Upper lobe of right lung (tissue), 1 donor: ENCODE results near the gene ANGPTL8. TPM values are rescaled to one million over a fixed set of nuclear protein-coding genes. Genes with fewer than 3 reads are reported as not detected.

Experiments used
- ATAC-seq: fragments of 200-7000 bp; cut with Tn5 transposase; one replicate; pipeline ENCODE4 v1.9.1; 2020; ENCODE audit warnings: mild to moderate bottlenecking, moderate library complexity
- DNase-seq: peaks from one replicate; pipeline ENCODE4 v3.0.0-alpha.2; 2020
- H3K27ac ChIP-seq: fragments of 200-600 bp; one replicate; pipeline ENCODE4 v1.8.0; 2022
- H3K27me3 ChIP-seq: fragments of 200-600 bp; one replicate; pipeline ENCODE4 v1.8.0; 2022; ENCODE audit warnings: mild to moderate bottlenecking
- H3K36me3 ChIP-seq: fragments of 200-600 bp; one replicate; pipeline ENCODE4 v1.8.0; 2022
- H3K4me1 ChIP-seq: fragments of 200-600 bp; one replicate; pipeline ENCODE4 v1.8.0; 2022
- H3K4me3 ChIP-seq: fragments of 200-600 bp; one replicate; pipeline ENCODE4 v1.8.0; 2022; ENCODE audit warnings: mild to moderate bottlenecking
- H3K9me3 ChIP-seq: fragments of 200-600 bp; one replicate; pipeline ENCODE4 v1.8.0; 2022
- intact Hi-C: fragments of 100-400 bp; cut with DNase I; formaldehyde crosslinking; loops from one replicate; pipeline ENCODE4 v1.11.0; 2022
- total RNA-seq: library from RNA; stranded (reverse); fragmentation: NEBNext Ultra II Directional; extraction: Animal tissue kit (Norgen Biotek cat#: 25700); gene quantifications from one replicate; pipeline ENCODE4 v1.2.1, GENCODE V29; 2021
- TF ChIP-seq, protein P1 (sequence below): fragments of 200-600 bp; IDR thresholded peaks from one replicate; pipeline ENCODE4 v1.8.0; 2022; ENCODE audit warnings: antibody characterized with exemption
- donor health status: DM: no; HTN: yes; CAD: no; lungs with severe emphysema.

The ANGPTL8 gene
- total RNA-seq, 1 donor from 2014 or later, result not detected

GRCh38 chr19:11201791-11202190 lies 37.6 kb upstream of the ANGPTL8 start:
- H3K27me3 ChIP-seq, result no peaks in the 10 kb centered on the region
- peak overlapping the region; percentile 77 for H3K27ac ChIP-seq
- no peak overlapping the region for H3K4me3 ChIP-seq
- TF ChIP-seq, protein P1, sequence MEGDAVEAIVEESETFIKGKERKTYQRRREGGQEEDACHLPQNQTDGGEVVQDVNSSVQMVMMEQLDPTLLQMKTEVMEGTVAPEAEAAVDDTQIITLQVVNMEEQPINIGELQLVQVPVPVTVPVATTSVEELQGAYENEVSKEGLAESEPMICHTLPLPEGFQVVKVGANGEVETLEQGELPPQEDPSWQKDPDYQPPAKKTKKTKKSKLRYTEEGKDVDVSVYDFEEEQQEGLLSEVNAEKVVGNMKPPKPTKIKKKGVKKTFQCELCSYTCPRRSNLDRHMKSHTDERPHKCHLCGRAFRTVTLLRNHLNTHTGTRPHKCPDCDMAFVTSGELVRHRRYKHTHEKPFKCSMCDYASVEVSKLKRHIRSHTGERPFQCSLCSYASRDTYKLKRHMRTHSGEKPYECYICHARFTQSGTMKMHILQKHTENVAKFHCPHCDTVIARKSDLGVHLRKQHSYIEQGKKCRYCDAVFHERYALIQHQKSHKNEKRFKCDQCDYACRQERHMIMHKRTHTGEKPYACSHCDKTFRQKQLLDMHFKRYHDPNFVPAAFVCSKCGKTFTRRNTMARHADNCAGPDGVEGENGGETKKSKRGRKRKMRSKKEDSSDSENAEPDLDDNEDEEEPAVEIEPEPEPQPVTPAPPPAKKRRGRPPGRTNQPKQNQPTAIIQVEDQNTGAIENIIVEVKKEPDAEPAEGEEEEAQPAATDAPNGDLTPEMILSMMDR, result no peak
- H3K36me3 ChIP-seq, result peaks cover 5% of the 10 kb centered on the region
- peaks cover 23% of the 10 kb centered on the region for H3K4me1 ChIP-seq
- intact Hi-C loops, result loop anchor here (5.0 kb wide), 1 partner anchor 69 kb away; no protein-coding TSS in a partner anchor
- no peaks in the 10 kb centered on the region for H3K9me3 ChIP-seq
- DNase-seq (no peak), ATAC-seq (no peak)

DNA sequence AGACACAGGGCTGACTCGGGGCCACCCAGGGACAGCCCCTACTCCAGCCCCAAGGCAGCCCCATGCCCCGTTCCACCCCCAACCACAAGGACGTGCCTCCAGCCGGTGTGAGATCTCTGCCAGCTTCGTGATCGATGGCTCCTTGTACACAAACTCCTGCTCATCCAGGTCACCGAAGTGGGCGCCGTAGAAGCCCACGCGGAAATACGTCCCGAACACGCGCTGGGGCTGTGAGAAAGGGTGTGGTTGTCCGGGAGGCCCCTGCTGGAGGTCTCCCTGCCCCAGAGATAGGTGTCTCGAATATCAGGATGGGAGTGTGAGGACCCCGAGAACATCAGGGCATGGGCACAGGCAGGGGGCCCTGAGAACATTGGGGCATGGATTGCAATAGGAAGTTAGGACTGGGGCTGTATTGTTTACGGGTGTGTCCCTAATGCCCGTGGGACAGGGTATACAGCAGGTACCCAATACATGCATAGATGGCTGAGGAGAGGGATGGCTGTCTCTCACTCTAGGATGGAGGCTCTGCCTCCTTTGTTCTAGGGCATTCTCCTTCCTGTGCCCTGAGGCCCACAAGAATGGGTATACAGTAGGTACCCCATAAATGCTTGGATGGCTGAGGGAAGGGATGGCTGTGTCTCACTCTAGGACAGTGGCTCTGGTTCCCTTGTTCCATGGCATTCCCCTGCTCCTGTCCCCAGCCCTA lies 36.8 kb upstream of the ANGPTL8 start:
- TF ChIP-seq, protein P1, result no peak
- H3K36me3 ChIP-seq, result peaks cover 14% of the 10 kb centered on the region
- H3K27ac ChIP-seq, result peak overlapping the region; percentile 77
- no peak overlapping the region for H3K4me3 ChIP-seq
- no peaks in the 10 kb centered on the region for H3K9me3 ChIP-seq
- no peak for ATAC-seq
- DNase-seq, result no peak
- intact Hi-C loops, result loop anchor here (5.0 kb wide), 1 partner anchor 70 kb away; no protein-coding TSS in a partner anchor
- no peaks in the 10 kb centered on the region for H3K27me3 ChIP-seq
- H3K4me1 ChIP-seq, result peaks cover 23% of the 10 kb centered on the region

DNA sequence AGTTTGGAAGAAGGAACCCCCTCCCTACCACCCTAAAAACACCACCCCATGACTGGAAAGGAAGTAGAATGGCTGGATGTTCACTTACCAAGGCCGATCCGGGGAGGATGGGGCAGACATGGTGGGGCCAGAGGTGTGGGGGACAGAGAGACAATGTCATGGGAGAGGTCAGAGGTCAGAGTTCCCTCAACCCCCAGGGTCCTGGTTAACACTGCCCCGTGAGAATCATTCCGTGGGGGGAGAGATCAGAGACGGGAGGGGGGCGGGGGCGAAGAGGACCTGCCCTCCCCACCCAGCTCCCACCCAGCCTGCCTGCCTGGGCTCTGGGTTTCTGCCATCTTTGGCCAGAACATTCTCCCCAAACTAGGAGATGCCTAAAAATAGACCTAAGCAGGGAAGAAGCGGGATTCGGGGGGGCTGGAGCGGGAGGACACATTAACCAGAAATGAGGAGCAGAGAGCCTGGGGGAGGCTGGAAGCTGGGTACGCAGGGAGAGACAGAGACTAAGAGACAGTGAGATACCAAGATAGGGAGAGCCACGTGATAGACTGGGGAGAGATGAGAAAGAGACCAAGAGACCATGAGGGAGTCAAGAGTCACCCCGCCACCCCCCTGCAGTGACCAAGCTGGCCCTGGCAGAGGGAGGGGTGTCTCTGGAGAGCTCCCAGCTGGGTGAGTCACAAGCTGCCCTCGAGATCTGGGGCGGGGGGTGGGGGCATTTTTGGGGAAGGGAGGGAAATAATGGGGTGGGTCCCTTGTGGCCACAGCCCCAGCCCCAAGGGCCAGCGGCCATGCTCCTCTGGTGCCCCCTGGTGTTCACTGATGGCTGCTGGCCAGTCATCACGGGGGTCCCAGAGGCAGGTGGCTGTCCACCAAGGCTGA lies 36.0 kb upstream of the ANGPTL8 start:
- intact Hi-C loops, result loop anchor here (5.0 kb wide), 1 partner anchor 71 kb away; no protein-coding TSS in a partner anchor
- TF ChIP-seq, protein P1, result peak; percentile 77
- Histone ChIP-seq H3K9me3 (no peaks in the 10 kb centered on the region), H3K4me3 (no peak overlapping the region), H3K27me3 (no peaks in the 10 kb centered on the region), H3K4me1 (peaks cover 17% of the 10 kb centered on the region), H3K36me3 (peaks cover 14% of the 10 kb centered on the region), H3K27ac (peak overlapping the region; percentile 77)
- ATAC-seq (peak; percentile 77), DNase-seq (peak; percentile 82)

- H3K27ac ChIP-seq, result no peak overlapping the region
- peaks cover 14% of the 10 kb centered on the region for H3K36me3 ChIP-seq
- H3K9me3 ChIP-seq, result no peaks in the 10 kb centered on the region
- no peak overlapping the region for H3K4me3 ChIP-seq
- H3K27me3 ChIP-seq, result no peaks in the 10 kb centered on the region
- intact Hi-C loops, result loop anchor here (5.0 kb wide), 1 partner anchor 72 kb away; no protein-coding TSS in a partner anchor
- DNase-seq, result no peak
- TF ChIP-seq, protein P1, result peak; percentile 34
- H3K4me1 ChIP-seq, result peaks cover 13% of the 10 kb centered on the region
- ATAC-seq, result no peak
Measured at GRCh38 chr19:11204076-11204602, 35.3 kb upstream of the ANGPTL8 start.

- DNase-seq, result no peak
- H3K27ac ChIP-seq, result no peak overlapping the region
Measured at GRCh38 chr19:11204943-11205349, 34.5 kb upstream of the ANGPTL8 start.

More at GRCh38 chr19:11204943-11205349, 34.5 kb upstream of the ANGPTL8 start:
- Histone ChIP-seq H3K4me3 (no peak overlapping the region), H3K36me3 (peaks cover 14% of the 10 kb centered on the region), H3K4me1 (peaks cover 13% of the 10 kb centered on the region), H3K9me3 (no peaks in the 10 kb centered on the region), H3K27me3 (no peaks in the 10 kb centered on the region)
- intact Hi-C loops, result loop anchor here (5.0 kb wide), 1 partner anchor 73 kb away; no protein-coding TSS in a partner anchor
- TF ChIP-seq, protein P1, result no peak
- no peak for ATAC-seq
